Inflammatory macrophage treated with lipopolysaccharide for 4 hours (primary cell): Measurements from ENCODE around the gene TBCD.
"Not testable (repeated sequence)": the region's sequence is repeated elsewhere in the genome, so short reads cannot be mapped to it uniquely, and the experiment has no call there.

Source experiments
- DNase-seq: peaks from one replicate; pipeline ENCODE4 v3.0.0-alpha.2; 2020

Gene TBCD

GRCh38 chr17:82960419-82961271 is 208.8 kb downstream of the TBCD start:
- DNase-seq, result no peak

GRCh38 chr17:82961366-82962162 is 209.7 kb downstream of the TBCD start:
- no peak for DNase-seq

GRCh38 chr17:82962163-82962720 is 210.4 kb downstream of the TBCD start:
- peak; percentile 6 for DNase-seq

GRCh38 chr17:82963104-82963950 is 211.5 kb downstream of the TBCD start:
- peak; percentile 76 for DNase-seq

- DNase-seq, result not testable (repeated sequence)
These were observed 212.6 kb downstream of the TBCD start for GRCh38 chr17:82964451-82964850.

- no peak for DNase-seq
These were observed 213.0 kb downstream of the TBCD start for GRCh38 chr17:82964851-82965341.

GRCh38 chr17:82965371-82965770 is 213.5 kb downstream of the TBCD start:
- DNase-seq, result no peak

- no peak for DNase-seq
These were observed 214.6 kb downstream of the TBCD start for GRCh38 chr17:82966415-82966814.

DNA sequence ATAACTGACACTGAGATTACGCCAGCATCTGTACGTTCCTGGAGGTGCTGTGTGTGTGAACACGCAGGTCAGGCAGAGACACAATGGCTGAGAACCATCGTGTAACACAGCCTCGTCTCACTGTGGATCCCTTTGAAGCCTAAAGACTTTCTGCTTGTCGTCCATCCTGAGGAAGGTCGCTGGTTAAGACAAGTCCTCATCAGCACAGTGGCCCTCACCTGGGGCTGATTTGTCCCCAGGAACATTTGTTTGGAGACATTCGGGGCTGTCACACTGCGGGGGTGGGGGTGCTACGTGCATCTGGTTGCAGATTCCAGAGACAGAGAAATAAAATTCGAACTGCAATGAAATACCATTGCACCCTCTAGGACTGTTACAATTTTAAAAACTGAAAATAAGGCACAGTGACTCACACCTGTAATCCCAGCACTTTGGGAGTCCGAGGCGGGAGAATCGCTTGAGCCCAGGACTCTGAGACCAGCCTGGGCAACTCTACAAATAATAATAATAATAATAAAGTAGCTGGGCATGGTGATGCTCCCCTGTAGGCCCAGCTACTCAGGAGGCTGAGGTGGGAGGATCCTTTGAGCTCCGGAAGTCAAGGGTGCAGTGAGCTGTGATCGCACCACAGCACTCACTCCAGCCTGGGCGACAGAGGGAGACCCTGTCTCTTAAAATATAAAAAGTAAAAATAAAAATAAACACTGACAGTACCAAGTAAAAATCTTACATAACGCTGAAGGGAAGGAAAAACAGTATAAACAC is 215.6 kb downstream of the TBCD start:
- no peak for DNase-seq

DNA sequence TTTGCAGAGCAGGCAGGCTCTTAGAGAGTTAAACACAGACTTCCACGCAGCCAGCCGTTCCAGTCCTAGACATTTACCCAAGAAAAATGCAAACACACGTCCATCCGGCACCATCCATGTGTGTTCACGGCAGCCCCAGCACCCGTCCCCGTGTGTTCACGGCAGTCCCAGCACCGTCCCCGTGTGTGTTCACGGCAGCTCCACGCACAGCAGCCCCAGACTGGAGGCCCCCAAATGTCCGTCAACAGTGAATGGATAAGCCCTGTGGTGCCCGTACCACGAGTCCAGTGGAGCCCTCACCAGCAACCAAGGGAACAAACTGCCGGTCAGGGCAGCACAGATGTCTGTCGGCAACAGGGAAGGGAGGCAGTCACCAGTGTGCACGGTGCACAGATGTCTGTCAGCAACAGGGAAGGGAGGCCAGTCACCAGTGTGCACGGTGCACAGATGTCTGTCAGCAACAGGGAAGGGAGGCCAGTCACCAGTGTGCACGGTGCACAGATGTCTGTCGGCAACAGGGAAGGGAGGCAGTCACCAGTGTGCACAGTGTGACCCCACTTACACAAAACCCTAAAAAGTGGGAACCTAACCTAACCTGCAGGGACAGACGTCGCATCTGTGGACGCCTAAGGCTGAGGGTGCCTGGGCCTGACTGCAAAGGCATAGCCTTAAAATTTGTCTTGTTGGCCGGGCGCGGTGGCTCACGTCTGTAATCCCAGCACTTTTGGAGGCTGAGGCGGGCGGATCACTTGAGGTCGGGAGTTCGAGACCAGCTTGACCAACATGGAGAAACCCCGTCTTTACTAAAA is 216.4 kb downstream of the TBCD start:
- not testable (repeated sequence) for DNase-seq

DNA sequence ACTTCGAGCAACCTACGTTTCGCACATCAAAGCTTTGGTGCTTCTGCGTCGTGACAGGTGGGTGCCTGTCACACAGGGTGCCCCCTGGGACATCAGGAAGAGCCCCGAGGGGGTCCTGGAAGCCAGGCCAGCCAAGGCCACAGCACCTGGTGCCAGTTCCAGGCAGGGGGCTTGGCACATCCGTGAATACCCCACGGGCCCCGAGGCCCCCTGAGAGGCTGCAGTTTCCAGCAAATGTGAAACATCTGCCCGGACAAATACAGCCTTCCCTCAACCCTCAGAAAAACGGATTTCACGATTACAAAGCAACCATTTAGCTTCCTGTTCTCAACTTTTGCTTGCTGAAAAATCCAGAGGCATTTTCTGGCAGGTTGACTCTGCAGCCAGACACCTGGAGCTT is 218.2 kb downstream of the TBCD start:
- DNase-seq, result no peak

- DNase-seq, result no peak
These were observed 219.1 kb downstream of the TBCD start for GRCh38 chr17:82970818-82971590.

GRCh38 chr17:82972836-82973372 is 221.0 kb downstream of the TBCD start:
- no peak for DNase-seq

- no peak for DNase-seq
These were observed 221.7 kb downstream of the TBCD start for GRCh38 chr17:82973456-82974135.

DNA sequence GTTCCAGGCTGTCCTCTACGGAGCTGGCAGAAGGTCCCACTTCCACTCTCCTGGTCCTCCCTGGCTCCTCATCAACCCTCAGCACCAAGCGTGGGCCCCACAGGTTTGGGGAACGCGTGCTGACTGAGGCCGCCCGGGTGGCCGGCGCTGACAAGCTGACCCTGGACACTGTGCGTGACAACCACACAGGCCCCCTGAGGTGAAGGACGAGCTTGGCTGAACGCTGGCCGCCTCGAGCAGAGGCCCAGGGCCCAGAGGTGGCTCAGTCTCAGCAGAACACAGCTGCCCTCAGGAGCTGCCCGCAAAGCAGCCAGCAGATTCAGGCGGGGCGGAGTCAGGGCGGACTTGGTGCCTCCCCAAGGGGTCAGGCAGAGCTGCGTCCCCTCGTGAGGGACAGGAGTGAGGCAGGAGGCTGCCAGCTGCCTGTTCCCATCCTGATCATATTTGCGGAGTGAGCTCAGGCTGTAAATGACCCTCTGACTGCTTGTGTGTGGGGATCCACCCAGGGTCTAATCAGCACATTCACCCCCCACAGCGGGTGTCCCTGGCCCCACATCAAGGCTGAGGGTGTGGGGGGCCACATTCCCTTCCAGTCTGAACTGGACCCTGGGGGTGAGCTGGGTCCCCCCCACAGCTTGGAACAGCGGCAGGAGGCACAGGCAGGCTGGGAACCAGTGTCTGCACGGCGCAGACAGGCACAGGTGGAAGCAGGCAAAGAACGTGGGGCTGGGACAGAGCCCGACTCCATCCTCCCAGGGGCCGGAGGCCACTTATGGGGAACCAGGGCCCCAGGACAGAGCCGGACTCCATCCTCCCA is 222.5 kb downstream of the TBCD start:
- DNase-seq, result no peak

GRCh38 chr17:82976982-82977488 is 225.2 kb downstream of the TBCD start:
- no peak for DNase-seq

GRCh38 chr17:82977606-82978005 is 225.7 kb downstream of the TBCD start:
- DNase-seq, result no peak

GRCh38 chr17:82978765-82979349 is 227.0 kb downstream of the TBCD start:
- peak; percentile 91 for DNase-seq
